Kidney (tissue), 14 donors: Measurements from ENCODE around the gene CNPY3. TPM values are rescaled to one million over a fixed set of nuclear protein-coding genes. Genes with fewer than 3 reads are reported as not detected.

ENCODE experiments used
- DNase-seq, 5 donors: peaks; one replicate each; pipeline ENCODE4 v3.0.0-alpha.2; 2013 to 2020
- FAIRE-seq: peaks from 2 replicates; lab custom pipeline; 2012; peaks lifted over from hg19 to GRCh38; lab: Jason Lieb, UNC
- H3K27ac ChIP-seq, 2 donors: one replicate each; pipeline ENCODE4 v1.7.0; 2013; ENCODE audit warnings: low read depth in 2 of 2, low read length in 2 of 2, inconsistent platforms in 1 of 2
- H3K27me3 ChIP-seq: one replicate; pipeline ENCODE4 v1.7.1; 2013; ENCODE audit warnings: low read length, inconsistent platforms; ENCODE audit not compliant: control insufficient read depth, insufficient read depth
- H3K36me3 ChIP-seq, 3 donors: one replicate each; pipeline versions ENCODE4 v1.7.0 to v1.7.1; 2013; ENCODE audit warnings: low read length in 3 of 3, control low read depth in 1 of 3, inconsistent platforms in 1 of 3; ENCODE audit not compliant: insufficient read depth in 3 of 3, control insufficient read depth in 2 of 3
- H3K4me1 ChIP-seq, 3 donors: one replicate each; pipeline versions ENCODE4 v1.7.0 to v1.7.1; 2013; ENCODE audit warnings: low read length in 3 of 3, inconsistent platforms in 1 of 3, low read depth in 1 of 3; ENCODE audit not compliant: control insufficient read depth in 2 of 3, insufficient read depth in 2 of 3
- H3K4me3 ChIP-seq, 3 donors: one replicate each; pipeline versions ENCODE4 v1.7.0 to v1.8.1; 2013; ENCODE audit warnings: low read length in 3 of 3, control low read depth in 1 of 3, inconsistent platforms in 1 of 3
- H3K9ac ChIP-seq, 3 donors: one replicate each; pipeline versions ENCODE4 v1.7.0 to v1.7.1; 2013; ENCODE audit warnings: low read length in 3 of 3, control low read depth in 1 of 3, inconsistent platforms in 1 of 3
- H3K9me3 ChIP-seq, 3 donors: one replicate each; pipeline versions ENCODE4 v1.7.0 to v1.7.1; 2013; ENCODE audit warnings: low read length in 3 of 3, control low read depth in 1 of 3, inconsistent platforms in 1 of 3; ENCODE audit not compliant: control insufficient read depth in 2 of 3, insufficient read depth in 1 of 3
- intact Hi-C: fragments of 100-400 bp; cut with DNase I; formaldehyde crosslinking; loops from one replicate; pipeline ENCODE4 v1.11.1; 2022
- polyA plus RNA-seq: library from polyadenylated mRNA; stranded (reverse); fragments of 350-450 nt; fragmentation: Illumina TruSeq; extraction: RNeasy Lipid Tissue Mini Kit (QIAGEN cat#74804); gene quantifications from one replicate; pipeline ENCODE4 v1.2.3, GENCODE V29; 2014; ENCODE audit warnings: low read depth, low replicate concordance; ENCODE audit not compliant: insufficient read depth
- total RNA-seq: library from RNA; stranded (reverse); fragmentation: NEBNext Ultra II Directional; extraction: Animal tissue kit (Norgen Biotek cat#: 25700); gene quantifications from one replicate; pipeline ENCODE4 v1.2.1, GENCODE V29; 2021
- TF ChIP-seq, protein P1 (sequence below): IDR thresholded peaks from 3 replicates; pipeline ENCODE4 v1.5.1; 2012; ENCODE audit warnings: mild to moderate bottlenecking, moderate library complexity, borderline replicate concordance; ENCODE audit not compliant: insufficient read depth; ENCODE audit errors: extremely low read depth
- donor health status: control.
- donor health status: control.
- donor health status: control.
- donor health status: control.
- donor health status: control.
- donor health status: DM: yes; HTN: yes; CAD: no.
- donor health status: Normal renal cell carcinoma (clear cell type).

Gene CNPY3
- total and polyA plus RNA-seq, 2 donors from 2014 or later, result 40.1 to 49.9 TPM

DNA sequence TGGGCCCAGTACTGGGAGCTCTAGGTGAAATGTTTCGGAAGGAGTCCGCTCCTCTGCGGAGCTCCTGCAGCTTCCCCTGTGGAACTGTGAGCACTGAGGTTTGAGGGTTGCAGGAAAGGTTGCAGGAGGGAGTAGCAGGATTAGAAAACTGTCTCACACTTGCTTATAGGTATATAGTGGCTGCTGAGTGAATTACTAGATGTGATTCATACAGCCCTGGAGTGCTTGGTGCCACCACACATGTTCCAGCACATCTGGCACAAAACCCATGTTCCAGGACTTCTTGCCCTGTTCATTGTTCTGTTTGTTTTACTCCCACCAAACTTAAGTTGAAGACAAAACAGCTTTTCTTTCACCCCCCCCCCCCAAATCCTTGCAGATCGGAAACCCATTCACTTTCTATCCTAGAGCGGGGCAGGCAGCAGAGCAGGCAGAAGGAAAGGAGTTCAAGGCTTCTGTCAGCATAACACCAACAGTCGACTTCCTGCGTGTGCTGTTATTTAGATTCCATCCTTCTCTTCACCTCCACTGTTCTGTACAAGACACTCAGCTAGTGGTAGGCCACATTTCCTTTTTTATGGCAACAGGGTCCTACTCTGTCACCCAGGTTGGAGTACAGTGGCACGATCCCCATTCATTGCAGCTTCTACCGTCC, 50.4 kb downstream of the CNPY3 start:
- H3K9ac ChIP-seq, result peak overlapping the region; percentile 83 to 95 (median 94)
- H3K4me1 ChIP-seq, result peaks cover 0 to 17% (median 6%) of the 10 kb centered on the region in 3 donors
- TF ChIP-seq, protein P1, sequence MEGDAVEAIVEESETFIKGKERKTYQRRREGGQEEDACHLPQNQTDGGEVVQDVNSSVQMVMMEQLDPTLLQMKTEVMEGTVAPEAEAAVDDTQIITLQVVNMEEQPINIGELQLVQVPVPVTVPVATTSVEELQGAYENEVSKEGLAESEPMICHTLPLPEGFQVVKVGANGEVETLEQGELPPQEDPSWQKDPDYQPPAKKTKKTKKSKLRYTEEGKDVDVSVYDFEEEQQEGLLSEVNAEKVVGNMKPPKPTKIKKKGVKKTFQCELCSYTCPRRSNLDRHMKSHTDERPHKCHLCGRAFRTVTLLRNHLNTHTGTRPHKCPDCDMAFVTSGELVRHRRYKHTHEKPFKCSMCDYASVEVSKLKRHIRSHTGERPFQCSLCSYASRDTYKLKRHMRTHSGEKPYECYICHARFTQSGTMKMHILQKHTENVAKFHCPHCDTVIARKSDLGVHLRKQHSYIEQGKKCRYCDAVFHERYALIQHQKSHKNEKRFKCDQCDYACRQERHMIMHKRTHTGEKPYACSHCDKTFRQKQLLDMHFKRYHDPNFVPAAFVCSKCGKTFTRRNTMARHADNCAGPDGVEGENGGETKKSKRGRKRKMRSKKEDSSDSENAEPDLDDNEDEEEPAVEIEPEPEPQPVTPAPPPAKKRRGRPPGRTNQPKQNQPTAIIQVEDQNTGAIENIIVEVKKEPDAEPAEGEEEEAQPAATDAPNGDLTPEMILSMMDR, result no peak
- intact Hi-C loops, result no loop called here
- peak overlapping the region; percentile 94 to 99 (median 97) for H3K4me3 ChIP-seq
- FAIRE-seq, result no peak
- H3K27me3 ChIP-seq, result no peaks in the 10 kb centered on the region
- peak overlapping the region; percentile 76 to 78 for H3K27ac ChIP-seq
- DNase-seq, result no peak
- no peaks in the 10 kb centered on the region for H3K9me3 ChIP-seq
- no peaks in the 10 kb centered on the region for H3K36me3 ChIP-seq

DNA sequence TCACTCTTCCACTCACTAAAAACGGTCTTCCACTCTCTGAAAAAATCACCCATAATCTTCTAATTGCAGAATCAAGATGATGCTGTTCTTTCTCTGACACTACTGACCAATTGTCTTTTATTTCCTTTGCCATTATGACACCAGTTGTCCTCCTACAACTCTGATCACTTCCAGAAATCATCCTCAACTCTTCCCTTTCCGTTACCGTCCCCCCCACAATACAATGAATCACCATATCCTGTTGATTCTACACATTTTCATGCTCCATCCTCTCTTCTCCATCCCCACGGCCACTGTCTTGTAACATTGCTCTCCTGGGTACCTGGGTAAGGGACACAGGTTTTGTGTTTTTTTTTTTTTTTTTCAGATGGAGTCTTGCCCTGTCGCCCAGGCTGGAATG, 52.6 kb downstream of the CNPY3 start:
- Histone ChIP-seq H3K9ac (no peak overlapping the region), H3K27ac (no peak overlapping the region), H3K27me3 (no peaks in the 10 kb centered on the region), H3K9me3 (no peaks in the 10 kb centered on the region), H3K4me3 (no peak overlapping the region), H3K4me1 (peaks cover 2 to 28% (median 10%) of the 10 kb centered on the region in 3 donors), H3K36me3 (no peaks in the 10 kb centered on the region)
- FAIRE-seq, result no peak
- TF ChIP-seq, protein P1, result no peak
- DNase-seq, result no peak
- intact Hi-C loops, result no loop called here

DNA sequence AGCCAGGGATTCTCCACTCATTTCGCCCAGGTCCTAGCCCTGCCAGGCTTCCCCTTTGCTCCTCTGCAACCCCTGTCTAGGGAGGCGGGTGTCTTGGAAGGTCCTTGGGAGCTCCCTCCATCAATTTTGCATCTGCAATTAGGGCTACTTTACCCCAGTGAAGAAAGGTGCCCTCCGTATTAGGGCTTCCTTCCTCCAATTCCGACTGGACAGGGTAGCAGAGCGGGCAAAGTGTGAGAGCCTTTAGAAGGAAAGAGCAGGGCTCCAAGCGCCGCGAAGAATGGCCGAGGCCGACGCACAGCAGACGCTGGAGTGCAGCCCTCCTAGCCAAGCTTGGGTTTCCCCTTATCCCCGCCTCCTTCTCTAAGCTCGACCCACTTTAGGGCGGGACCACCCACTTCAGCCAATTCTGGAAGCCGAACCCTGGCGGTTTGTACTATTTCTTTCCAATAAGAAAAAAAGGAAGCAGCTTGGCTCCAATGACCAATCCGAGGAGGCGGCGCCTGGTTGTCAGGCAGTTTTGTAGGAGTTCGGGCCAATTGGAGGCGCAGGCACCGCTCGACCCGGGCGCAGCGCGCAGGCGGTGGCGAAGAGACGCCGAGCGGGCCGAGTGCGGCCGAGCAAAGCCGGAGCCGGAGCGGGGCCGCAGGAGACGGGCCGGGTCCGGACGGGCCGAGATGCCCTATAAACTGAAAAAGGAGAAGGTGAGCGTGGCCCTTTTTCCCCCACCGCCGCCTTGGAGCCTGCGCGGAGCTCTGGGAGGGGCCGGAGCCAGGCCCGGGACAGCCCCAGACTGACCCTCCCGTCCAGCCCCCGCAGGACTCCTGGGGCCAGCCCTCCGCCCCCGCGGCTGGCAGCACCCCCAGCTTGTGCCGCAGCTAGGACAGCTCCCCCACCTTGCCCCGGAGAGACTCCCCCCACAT, 55.0 kb downstream of the CNPY3 start, which contains the start of gene PPP2R5D:
PPP2R5D (plus strand) TSS at position 570 of the 923 bp plus-strand sequence; CDS start at position 678, 108 bp downstream.
- H3K9me3 ChIP-seq, result no peaks in the 10 kb centered on the region
- intact Hi-C loops, result no loop called here
- peak; percentile 98 to 100 (median 99) for DNase-seq
- peak; percentile 92 for FAIRE-seq
- H3K27me3 ChIP-seq, result no peaks in the 10 kb centered on the region
- peaks cover 2 to 22% (median 7%) of the 10 kb centered on the region in 3 donors for H3K4me1 ChIP-seq
- peak within 1 kb of the TSS; percentile 30 to 83 (median 69) for H3K9ac ChIP-seq
- H3K4me3 ChIP-seq, result peak within 1 kb of the TSS; percentile 73 to 85 (median 83)
- TF ChIP-seq, protein P1, result no peak
- peaks cover 0 to 2% (median 0%) of the 10 kb centered on the region in 3 donors for H3K36me3 ChIP-seq
- peak within 1 kb of the TSS; percentile 46 to 77 for H3K27ac ChIP-seq
